GM21528 (cell line): Measurements from ENCODE around the gene NBEA.

Experiments used
- ATAC-seq: cut with Tn5 transposase; IDR thresholded peaks from one replicate; pipeline ENCODE4 v1.9.1; 2021; ENCODE audit warnings: mild to moderate bottlenecking, moderate library complexity; ENCODE audit not compliant: unreplicated experiment, low FRiP score

Gene NBEA

DNA sequence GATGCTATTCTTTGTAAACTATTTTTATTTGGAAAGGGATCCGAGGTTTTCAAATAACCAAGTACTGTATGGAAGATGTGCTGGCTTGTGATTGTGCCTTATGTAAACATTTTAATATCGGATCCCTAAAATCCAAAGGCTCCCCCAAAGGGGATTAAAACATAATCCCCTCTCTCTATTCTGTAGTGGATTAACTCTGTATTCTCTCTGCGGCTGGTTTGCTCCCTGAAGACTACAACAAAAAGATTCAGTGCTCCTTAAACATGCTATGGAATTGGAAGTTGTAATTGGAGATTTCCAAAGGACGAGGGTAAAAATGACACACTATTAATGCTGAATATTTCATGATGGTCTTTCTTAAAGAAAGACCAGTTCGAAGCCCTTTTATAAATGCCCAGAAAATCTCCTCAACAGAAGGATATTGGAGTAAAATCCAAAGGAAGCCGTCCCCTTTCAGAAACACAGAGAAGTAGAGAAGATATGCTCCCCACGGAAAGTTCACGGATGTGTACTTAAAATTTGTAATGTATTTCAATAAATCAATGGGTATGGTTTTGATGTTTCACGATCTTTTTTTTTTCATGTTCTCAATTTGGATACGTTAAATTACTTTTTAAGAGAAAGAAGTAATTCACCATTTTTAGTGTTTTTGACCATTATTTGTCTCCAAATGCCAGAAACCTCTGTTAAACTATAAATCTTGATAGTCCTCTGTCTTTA lies 527.9 kb downstream of the NBEA start:
- ATAC-seq = no peak

DNA sequence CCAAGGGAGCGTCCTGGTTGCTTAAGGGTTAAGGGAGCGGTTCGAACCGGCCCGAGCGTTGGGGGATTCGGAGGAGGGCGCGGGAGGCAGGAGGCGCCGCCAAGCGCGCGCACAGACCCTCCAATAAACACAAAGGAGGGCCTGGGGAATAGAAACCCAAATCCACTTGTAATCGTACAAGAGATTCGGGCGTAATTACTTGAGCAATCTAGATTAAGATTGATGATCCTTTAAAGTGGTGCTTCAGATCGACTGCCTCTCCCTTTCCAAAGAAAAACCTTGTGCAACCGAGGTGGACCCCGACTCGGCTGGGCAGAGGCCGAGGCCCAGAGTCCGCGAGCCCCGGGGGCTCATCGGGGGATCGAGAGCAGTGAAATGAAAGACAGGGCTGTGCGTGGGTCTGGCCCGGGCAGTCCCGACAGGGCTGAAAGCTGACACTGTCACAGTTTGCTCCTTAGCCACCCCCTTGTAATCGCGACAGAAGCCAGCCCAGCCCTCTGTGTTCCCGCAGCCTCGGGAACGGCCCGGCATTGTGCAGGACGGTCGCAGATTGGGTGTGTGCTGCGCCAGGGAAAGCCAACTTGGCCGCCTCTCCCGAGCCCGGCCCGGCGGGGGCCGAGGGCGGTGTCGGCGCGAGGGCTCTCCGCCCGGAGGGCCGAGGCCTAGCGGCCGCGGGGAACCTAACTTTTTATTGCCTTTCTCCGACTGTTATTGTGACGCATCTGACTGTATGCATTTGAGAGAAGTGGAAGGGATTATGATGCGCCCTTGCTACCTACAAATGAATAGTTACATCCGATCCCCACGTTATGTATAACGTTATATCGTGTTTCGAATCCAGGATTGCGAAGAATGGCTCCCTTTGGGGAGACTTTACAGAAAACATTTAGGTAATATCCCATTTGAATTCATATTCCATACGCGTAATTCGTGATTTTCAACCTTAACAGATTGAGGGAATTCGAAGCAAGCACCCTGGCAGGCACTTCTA lies 528.9 kb downstream of the NBEA start:
- no peak for ATAC-seq

DNA sequence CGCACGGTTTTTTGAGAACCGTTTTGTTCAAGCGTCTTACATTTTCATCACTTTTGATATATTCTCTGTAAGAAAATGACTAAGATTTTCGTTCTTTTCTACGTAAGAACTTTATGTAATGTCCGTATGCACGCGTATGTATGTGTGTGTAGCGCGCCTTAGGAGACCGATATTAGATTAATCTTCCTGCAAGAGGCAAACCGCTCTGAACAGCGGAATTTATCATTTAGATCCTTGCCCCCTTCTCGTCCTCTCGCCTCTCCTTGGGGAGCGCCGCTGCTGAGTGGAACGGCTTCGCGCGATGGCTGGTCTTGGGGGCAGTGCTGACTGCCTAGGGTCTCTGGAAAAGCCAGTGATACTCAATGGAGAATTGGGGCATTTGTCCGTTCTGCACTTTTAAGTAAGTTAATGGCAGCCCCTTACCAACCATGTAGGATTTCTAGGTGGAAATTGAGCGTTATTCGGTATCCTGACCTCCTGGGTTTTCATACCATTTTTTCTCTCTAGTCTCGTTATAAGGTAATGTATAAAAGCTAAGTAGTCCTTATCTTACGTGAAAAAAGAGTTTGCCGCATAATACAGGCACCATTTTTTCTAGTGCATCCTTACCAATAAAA lies 529.7 kb downstream of the NBEA start:
- ATAC-seq = no peak

DNA sequence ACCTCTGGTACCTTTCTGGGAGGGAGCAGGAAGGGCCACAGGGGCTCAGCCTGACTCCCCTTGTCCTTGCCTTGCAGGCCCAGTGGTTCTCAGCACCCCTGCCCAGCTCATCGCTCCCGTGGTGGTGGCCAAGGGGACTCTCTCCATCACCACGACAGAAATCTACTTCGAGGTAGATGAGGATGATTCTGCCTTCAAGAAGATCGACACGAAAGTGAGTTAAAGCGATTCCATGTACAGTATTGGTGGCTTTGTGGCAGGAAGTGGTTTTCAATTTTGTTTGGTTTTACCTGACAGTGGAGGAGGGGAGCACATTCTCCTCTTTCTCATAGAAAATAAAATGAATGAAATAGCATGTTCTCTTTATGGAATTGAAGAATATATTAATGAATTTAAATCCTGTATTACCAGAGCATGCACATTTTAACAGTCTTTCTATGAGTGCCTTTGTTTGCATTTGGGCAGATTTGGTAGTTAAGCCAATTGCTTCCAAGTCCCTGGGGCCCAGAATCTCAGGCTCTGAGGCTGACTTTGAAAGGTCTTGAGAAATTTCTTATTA lies 530.3 kb downstream of the NBEA start:
- no peak for ATAC-seq

DNA sequence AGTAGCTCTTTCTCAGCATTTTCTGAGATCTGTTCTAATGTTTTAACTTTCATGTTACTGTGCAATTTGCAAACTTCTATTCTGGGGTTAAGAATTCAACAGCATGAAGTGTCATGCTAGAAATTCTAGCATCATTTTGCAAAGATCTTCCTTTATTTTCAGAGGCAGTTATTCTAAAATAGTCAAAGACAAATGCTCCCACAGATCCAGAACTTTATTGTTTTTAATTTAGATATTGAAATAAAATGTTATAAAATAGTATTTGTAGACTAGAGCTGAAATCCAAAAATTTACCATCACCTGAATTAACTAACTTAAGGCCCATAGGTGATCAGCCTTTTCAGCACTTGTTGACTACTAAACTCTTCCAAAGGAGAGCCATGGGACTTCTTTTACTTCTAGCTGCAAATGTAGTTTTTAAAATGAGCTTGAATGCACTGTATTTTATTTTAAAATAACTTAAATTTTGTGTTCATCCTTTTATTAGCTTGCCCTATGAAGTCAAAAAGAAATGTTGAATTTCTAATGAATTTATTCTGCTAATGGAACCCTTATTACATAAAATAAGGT lies 531.2 kb downstream of the NBEA start:
- ATAC-seq = no peak

DNA sequence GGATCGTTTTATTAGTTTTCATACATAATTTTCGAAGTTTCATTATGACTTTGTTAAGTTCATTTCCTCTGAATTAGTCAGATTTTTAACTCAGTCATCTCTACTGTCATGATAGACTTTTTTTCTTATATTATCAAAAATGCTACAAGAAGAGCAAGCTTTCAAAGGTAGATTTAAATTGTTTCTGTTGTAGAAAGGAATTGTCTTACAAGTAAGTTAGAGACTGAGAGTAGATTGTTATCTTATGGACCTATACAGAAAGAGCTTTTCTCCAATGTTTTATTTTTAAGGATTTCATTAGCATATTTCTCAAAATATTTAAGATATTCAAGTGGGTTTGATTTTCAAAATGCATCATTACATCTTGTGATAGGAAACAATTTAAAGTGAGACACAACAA lies 531.7 kb downstream of the NBEA start:
- no peak for ATAC-seq

DNA sequence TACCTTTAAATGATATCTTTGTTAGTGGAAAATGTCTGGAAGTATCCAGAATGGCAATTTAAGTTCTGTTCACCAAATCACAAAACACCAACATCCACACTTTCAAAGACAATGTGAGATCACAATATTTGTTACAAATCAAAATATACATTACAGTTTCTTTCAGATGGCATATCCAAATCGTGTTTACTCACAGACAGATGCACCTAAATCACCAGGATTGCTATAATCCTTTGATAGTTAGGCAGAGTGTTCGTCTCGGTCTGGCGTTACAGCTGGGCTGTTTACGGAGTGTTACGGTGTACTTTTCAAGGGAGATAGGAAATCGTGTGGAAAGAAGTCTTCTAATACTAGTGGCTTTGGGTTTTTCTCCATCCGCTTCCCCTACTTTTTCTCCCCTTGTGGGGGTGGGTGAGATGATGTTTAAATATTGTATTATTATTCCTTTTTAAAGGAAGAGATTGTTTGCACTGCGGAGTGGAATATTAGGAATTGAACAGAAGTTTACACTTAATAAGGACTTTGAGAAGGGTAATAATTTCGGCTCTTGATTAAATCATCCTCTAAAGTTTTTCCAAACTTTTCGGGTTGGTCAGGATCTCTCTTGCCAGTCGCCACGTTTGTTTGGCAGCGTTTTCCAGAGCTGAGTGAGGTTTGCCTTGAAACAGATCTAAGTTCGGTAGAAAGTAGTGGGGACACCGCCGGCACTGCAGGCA lies 532.6 kb downstream of the NBEA start:
- no peak for ATAC-seq

DNA sequence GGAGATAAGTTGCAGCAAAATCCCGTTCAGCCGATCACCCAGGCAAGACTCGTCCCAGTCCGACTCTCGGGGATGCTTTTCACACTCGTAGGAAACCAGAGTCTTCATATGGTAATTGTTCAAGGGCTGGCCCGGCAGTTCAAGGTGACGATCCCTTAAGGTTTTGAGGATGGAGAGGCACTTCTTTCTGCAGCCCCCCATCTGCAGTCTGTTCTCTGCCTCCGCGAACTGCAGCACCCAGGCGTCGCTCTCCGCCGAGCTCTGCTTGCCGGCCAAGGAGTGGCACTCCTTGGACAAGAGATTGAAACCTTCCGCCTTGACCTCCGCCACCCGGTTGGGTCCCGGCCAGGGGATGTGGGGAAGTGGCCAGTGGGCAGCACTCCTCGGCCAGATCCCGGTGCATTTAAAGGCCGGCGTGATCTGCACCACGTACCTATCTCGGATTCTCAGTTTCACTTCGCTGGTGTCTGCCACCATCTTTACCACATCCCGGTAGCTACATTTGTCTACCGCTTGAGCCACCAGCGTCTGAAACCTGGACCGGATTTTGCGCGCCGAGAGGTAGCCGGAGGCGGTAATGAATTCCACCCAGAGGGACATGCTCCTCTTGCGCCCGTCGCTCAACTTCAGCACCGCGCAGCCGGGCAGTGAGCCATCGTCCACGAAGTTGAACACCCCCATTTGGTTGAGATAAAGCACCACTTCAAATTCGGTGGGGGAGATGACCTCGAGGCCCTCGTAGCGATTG lies 533.3 kb downstream of the NBEA start:
- no peak for ATAC-seq

DNA sequence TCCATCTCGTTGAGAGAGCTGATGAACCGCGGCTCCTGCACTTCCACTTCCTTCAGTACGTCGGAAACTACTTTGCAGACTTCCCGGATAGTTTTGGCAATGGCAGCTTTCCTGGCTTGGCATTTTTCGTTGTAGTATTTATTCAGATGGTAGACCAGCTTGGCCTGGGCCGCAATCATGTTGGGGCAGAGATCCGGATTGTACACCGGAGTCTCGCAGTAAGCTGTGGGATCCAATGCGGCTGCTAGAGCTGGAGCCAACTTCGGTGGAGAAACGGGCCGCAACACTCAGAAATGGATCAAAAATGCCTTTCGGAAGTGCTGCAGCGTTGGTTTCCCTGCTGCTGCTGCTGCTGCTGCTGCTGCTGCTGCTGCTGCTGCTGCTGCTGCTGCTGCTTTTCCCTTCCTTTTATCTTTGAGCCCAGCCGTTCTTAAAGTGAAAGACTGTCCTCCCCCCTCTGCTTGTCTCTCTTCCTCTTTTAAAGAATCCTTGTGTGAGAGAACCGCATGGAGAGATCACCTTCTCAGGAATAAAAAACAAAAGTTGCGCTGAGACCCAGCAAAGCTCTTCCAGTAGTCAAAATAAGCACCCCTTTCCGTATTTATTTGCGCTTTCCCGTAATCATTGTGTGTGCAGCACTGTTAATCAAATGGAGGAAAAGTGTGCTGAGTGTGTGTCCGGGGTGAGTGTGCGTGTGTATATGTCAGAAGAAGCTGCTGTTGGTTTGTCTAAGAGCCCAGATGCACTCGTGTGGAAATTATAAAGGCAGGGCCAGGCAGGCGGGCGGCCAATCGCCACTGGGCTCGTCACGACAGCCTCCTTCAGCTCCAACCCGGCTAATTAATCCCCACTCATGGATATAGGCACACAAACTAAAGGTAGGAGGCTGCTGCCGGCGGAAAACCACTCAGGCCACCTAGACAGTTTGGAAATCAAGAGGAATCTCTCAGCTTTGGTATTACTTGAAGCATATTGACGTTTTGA lies 534.2 kb downstream of the NBEA start, which contains the start of gene MAB21L1:
MAB21L1 (minus strand) TSS at position 730 of the 984 bp plus-strand sequence; CDS start at position 179, 551 bp downstream.
- ATAC-seq = no peak

DNA sequence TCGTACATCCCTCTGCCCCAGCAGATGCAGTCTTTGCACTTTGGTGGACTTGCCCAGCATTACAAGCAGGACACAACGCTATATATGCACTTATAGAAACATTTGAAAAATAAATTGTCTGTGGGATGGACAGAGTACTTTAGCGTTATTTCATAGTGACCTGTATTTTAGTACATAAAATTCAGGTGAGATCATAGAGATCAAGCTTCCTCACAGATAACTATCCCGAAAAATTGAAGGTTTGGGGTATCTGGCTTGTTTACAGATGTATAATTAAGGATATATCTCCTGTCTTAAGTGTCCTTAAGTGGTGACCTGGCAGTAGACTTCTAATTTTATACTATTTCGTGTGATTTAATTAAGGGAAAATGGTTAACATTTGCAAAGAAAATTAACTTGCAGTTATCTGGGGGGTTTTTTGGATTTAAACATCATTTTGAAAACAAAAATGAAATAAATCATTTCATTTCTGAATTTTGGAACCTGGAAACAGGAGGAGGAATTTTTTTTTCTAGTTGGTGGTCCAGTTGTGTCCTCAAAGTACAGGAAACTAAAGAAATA lies 535.4 kb downstream of the NBEA start:
- no peak for ATAC-seq

DNA sequence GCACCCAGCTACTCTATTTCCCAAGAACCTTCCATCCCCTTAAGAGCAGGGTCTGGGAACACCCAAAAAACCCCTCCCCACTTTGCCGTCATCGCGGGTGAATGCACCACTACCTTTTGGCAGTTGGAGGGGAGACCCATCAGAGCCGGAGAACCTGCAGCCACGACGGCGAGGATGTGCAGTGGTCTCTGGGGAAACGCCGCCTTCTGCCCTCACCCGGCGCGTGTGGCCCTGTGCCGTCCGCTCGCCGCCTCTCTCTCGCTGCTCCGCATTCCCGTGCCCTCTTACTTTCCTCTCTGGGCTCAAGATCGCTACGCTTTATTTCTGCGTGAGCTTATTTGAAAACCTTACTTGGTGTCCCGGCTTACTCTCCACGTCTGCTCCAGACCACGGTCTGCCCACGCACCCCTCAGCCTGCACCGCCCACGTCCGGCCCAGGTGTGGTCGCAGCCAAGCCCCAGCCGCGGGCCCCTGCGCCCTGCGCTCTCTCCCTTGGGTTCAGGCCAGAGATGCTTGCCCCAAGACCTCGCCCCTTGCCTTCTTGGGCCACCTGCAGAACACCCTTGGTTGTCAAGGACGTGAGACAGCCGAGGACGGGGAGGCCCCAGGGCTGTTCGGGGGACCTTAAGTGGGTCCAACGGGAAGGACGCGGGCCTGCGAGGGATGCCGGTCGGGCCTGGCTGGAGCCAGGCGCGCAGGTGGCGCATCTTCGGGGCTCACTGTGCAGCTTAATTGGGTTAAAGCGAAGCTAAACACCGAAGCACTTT lies 536.4 kb downstream of the NBEA start:
- ATAC-seq = no peak

DNA sequence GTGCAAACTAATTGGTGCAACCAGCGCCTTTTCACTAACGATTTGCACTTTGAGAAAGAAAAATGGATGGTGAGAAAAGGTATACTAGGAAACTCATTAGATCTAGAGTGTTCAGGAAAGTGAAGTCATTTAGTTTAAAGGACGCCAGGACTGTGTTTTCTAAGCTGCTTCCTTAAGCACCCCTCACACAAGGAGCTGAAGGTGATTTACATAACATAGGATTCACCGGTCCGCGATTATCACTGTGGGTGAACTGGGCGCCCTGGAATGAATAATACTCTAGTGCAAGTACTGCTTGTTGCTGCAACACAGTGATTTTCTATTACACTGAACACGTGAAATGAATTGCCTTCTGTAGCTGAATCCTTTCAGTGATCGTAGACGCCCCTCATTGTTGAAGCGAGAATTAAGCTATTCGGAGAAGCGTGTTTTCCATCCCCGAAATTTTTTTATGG lies 537.0 kb downstream of the NBEA start:
- ATAC-seq = no peak

DNA sequence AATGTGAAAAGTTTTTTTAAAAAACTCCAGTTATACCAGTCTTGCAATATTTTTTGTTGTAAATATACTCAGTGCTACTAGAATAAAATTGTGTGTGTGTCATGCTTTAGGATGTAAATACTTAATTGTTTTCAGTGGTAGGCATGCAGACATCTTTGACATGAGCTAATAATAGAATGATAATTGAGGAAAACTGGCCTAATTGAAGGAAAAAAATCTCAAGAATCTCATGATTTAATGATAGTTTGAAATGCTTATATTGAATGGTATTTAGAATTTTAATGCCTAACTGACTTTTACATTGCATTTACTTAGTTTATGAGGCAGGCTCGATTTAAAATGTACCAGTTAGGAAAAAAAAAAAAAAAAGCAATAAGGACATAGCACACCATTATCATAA lies 537.6 kb downstream of the NBEA start:
- ATAC-seq = no peak

DNA sequence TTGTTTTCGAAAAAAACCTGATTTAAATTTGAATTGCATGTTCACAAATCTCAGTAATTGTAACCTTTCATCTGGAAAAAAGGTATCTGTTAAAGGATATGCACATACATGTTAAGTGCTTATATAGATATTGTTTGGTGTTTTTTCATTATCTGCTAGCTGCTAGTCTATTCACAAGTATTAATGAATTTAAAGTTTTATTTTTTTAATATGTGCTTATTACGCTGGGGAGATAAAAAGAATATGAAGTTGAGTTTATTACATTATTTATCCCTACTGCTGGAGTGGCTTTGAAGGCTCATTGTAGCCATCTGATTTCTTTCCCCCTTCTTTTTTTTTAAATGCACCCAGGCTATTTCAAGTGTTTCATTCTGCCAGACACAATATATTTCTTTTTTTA lies 538.3 kb downstream of the NBEA start:
- no peak for ATAC-seq

DNA sequence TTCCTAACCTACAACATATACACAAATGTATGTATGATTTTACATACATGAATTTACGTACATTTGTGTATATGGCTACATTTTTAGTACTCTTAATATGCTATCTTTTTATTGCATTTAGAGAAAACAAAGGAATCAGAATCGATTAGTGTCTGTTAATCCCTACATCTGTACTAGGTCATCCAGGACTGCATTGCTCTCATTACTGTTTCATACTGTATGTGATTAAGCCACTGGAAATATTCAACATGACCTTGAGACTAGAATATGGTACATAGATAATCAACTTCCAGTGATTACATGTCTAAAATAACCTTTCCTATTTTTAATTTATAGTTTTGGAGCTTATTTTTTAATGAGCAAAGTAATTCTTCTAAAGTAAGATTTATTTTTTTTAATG lies 539.7 kb downstream of the NBEA start:
- ATAC-seq = no peak

DNA sequence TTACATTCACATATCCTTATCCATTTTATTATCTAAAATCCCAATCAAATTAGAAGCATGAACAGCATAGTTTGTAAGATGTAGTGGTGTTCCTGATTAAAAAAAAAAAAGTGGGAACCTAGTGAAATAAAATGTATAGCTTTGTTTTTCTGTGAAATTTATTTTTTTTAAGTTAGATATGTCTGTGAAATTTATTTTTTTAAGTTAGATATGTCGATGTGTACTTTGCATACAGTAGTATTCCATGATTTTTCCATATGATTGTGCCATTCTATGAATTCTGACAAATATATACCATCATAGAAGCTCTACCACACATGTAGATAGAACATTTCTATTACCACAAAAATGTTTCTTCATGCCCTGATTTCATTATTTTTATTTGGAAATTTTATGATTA lies 540.5 kb downstream of the NBEA start:
- no peak for ATAC-seq

DNA sequence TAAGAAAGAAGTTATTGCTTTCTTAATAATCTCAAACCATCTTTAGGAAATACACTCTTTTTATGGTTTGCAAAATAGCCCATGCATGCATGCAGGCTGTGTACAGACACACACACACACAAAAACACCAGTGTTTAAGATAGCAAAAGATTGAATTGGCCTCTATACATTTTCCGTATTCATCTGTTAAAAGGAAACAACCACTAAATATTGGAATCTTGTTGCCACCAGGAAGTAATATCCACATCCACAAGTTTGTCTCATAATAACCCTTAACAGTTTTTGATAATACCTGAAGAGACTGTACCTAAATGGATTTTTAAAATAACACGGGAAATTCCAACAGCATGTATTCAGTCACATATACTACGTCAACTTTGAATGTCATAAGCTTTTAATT lies 541.7 kb downstream of the NBEA start:
- ATAC-seq = no peak
